Measurements from ENCODE around the gene SERPINB1.
"Not testable (repeated sequence)": the region's sequence is repeated elsewhere in the genome, so short reads cannot be mapped to it uniquely, and the experiment has no call there.

SERPINB1 gene

DNA sequence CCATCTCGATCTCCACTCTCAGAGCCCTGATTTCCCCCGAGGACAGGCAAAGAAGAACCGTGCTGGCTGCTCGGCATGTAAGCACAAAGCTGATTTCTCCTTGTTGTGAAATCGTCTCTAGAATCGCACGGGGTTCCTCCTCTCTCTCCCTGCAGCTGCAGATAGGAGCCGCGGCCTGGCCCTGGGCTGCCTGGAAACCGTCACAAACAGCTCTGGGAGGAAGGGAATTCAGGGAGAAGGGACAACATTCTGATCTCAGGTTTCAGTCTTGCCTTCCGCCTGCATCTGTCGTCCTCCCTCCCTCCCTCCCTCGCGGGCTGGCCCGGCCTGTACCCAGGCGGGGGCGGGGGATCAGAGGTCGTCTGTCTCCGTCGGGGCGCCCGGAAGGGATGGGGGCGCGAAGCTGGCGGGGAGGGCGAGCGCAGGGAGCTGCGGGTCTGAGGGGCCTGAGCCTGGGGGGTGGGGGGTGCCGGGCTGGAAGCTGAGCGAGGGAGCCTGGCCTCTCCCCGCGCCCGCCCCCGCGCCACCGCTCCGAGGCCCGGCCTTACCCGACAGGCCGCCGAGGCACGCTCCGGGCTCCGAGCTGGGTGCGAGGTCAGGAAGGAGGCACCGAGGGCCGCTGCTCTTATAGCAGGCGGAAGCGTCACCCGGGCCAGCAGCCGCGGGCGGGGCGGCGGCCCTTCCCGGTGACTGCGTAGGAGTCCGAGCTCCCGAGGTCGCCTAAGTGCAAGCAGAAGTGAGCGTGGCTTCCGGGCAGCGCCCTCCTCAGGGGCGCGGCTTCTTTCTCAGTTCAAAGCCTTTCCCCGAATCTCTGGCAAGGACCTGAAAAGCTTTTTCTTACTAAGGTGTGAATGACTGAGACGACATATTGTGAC lies at the start of gene SERPINB1:
Gene SERPINB1, minus strand, starts transcription at position 600 of the 875 bp plus-strand sequence. CDS start 1,277 bp downstream, outside the sequence.
- peak; percentile 86 to 90 for DNase-seq

DNA sequence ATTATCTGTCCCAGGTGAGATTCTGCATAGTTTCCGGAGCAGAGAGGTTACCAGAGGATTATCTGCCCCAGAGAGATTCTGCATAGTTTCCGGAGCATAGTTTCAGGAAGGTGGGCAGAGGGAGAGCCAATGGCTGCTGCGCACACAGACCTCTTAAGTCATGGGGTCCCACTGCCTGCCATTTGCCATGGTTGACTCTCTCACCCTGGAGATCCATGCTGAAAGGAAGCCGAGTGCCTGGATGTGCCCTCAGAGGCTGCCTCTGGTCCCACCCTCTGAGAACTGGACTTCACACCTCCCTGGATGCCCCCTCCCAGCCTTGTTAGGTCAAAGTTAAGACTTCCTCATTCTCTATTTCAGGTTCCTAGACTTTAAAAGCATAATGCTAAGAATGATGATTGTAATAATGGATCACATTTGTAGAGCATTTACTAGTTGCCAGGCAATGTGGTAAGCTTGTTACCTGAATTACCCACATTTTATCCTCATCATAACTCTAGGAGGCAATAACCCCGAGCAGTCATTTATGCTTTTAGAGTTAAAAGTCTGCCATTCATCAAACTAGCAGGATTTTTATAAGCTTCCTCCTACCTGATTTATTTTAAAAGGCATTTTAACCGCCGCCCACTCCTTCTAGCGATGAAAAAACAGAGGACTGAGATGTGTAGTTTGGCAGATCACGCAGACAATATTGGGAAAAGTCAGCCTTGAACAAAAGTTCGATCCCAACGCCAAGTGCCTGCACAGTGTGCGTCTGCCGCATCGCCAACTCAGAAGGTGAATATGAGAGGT lies 49.5 kb upstream of the SERPINB1 start:
- no peak for DNase-seq

DNA sequence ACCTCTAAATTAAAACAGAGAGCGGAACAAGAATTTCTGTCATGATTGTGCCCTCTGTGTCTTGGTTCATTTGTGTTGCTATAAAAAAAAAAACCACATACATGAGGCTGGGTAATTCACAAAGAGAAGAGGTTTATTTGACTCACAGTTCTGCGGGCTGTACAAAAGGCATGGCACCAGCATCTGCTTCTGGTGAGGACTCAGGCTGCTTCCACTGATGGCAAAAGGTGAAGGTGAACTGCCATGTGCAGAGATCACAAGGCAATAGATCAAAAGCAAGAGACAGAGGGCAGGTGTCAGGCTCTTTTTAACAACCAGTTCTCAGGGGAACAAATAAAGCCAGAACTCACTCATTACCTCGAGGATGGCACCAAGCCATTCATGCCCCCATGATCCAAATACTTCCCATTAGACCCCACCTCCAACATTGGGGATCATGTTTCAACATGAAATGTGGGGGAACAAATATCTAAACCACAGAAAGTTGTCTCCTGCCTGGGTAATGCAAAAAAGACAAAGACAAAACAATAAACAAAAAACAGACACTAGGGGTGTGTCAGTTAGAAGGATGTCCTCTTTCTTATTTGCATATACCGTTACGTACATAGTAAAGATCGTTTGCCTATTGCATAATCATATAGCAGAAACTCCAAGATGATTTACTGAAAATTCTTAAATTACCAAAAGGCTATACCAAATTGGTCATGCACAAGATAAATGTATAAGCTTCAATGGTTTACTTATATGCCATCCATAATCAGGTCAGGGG lies 44.5 kb upstream of the SERPINB1 start:
- no peak for DNase-seq

DNA sequence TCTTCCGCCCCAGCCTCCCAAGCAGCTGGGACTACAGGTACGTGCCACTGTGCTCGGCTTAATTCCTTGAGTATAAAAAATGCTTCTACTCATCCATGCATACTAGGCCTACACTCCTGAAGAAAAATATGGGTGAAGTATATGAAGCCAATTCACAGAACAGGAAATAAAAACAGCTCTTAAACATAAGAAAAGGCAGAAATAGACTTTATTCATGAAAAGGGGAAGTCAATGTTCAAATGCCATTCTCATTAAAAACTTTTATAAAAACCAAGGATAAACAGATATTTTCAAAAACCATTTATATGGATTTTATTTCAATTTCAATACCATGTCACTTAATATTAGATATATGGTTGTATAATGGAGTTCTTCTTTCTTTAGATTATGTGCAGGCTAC lies 43.1 kb upstream of the SERPINB1 start:
- no peak for DNase-seq

DNA sequence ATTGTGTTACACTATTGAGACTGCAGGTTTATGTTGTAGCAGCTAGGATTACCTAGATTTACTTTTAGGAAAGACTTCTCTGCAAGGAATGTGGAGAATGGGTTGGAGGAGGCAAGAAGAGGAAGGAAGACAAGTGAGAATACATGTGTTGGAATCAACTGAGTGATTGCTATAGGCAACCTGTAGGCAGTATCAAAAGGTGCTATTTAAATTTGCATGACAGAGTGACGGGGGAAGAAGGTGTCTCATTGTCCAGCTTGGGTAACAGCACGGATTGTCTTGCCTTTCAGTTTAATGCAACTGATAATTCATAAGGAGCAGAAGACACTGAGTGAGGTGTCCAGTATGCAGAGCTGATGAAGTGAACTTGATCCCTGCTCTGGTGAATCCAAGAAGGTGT lies 42.0 kb upstream of the SERPINB1 start:
- no peak for DNase-seq

DNA sequence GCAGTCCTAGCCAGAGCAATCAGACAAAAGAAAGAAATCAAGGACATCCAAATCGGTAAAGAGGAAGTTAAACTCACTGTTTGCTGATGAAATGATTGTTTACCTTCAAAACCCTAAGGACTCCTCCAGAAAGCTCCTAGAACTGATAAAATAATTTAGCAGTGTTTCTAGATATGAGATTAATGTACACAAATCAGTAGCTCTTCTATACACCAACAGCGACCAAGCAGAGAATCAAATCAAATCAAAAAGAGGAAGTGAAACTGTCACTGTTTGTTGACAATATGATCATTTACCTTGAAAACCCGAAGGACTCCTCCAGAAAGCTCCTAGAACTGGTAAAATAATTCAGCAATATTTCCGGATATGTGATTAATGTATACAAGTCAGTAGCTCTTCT lies 39.8 kb upstream of the SERPINB1 start:
- no peak for DNase-seq

DNA sequence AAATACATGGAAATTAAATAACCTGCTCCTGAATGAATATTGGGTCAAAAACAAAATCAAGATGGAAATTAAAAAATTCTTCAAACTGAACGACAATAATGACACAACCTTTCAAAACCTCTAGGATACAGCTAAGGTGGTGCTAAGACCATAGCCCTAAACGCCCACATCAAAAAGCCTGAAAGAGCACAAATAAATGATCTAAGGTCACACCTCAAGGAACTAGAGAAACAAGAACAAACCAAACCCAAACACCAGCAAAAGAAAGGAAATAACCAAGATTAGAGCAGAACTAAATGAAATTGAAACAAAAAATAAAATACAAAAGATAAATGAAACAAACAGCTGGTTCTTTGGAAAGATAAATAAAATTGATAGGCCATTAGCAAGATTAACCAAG lies 38.5 kb upstream of the SERPINB1 start:
- not testable (repeated sequence) for DNase-seq

DNA sequence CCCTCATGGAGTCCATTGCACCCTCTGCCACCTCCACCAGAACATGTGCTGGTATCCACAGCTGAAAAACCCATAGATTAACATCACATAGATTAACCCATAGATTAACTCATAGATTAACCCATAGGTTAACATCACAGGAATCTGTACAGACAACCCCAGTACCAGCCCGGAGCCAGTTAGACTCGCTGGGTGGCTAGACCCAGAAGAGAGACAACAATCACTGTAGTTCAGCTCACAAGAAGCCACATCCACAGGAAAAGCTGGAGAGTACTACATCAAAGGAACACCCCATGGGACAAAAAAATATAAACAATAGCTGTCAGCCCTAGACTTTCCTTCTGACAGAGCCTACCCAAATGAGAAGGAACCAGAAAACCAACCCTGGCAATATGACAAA lies 36.3 kb upstream of the SERPINB1 start:
- DNase-seq = no peak

DNA sequence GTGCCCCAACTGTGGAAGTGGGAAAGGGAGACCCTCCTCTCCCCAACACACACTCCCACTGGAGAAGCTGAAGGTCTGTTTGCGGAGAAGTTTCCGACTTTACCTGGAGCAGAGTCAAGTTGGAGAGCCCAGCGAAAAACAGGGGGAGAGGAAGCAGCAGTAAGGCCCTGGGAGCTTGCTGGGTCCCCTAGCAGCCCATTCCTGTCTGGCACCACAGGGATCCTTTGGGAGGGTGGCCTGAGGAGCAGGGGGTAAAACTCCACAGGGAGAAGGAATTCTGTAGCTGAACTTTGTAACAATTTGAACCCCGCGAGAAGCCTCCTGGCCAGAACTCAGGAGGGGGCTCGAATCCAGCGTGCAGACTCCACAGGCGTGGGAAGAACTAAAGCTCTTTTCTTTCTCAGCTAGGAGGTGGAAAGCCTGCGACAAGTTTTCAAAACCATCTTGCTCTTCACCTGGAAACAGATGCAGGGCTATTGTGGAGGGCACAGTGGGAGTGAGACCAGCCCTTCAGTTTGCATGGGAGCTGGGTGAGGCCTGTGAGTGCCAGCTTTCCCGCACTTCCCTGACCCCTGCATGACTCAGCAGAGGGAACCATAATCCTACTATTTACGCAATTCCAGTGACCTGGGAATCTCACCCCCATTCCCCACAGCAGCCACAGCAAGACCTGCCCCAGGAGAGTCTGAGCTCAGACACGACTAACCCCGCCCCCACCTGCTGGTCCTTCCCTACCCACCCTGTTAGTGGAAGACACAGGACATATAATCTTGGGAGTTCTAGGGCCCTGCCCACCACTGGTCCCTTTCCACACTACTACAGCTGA lies 35.6 kb upstream of the SERPINB1 start:
- DNase-seq = peak in 1 of 2 experiments; percentile 26

DNA sequence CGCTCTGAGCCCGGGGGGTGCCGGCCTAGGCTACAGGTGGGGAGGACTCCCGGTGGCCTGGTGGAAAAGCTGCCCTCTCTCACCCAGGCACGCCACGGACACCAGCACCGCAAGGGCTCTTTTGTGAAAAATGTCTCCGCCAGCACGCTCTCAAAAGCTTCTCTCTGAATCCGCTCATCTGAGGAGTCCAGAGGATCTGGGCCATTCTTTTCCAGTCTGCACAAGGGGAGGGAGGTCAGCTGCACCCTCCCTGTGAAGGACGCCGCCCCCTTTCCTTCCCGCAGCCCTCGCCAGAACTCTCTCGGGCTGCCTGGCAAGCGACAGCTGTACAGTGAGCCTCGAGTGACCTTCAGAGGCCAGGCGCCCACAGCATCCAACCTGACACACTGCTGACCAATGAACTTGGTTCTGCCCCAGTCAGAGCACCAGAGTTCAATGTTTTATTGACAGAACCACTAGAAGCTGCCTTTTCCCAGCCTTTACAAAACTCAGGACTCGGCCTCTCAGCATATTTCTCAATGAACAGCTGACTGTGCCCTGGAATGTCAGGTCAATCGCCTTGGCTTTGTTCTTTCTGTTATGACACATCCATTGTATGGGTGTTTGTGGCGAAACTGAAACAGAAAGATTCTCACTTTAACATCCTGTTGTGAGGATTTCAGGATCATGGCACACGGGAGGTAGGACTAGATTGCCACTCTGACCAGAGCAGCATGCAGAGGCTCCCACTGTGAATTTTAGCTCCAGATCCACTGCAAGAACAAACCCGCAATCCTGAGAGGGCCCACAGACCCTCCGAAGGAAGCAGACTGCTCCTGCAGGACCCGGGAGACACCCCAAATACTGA lies 34.8 kb upstream of the SERPINB1 start:
- DNase-seq = peak; percentile 24 to 38

DNA sequence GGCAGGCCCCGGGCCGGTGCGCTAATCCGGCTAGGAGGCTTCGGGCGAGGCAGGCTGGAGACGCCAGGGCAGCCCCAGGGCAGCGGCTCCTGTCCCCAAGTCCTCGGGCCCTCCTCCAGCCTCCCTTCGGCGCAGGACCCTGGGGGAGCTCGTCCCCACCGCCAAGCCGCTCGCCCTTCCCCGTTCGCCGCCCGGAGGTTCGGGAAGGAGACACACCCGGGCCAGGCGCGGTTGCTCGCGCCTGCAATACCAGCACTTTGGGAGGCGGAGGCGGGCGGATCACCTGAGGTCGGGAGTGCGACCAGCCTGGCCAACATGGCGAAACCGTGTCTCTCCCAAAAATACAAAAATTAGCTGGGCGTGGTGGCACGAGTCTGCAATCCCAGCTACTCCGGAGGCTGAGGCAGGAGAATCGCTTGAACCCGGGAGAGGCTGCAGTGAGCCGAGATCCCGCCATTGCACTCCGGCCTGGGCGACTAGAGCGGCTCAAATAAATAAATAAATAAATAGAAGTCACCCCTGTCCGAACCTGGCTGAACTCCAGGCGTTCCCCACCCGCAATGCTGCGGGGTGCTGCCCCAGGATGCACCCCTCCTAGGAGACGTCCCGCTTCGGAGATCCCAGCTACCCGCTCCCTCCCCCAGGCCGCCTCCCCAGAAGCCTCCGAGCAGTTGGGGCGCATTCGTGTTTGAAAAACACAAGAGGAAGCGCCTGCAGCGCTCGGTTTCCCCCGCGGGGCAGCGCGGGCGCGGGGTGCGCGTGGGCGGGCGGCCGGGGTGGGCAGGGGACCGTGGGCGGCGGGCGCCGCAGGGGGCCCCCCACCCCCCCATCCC lies 33.9 kb upstream of the SERPINB1 start:
- peak; percentile 55 to 56 for DNase-seq

DNA sequence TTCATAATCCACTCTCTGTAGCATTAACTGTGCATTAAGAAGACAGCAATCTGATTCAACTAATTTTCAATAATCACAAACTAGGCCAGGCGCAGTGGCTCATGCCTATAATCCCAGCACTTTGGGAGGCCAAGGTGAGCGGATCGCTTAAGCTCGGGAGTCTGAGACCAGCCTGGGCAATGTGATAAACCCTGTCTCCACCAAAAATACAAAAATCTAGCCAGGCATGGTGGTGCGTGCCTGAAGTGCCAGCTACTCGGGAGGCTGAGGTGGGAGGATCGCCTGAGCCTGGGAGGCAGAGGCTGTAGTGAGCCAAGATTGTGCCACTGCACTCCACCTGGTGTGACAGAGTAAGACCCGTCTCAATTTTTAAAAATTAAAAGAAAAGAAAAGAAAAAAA lies 32.0 kb upstream of the SERPINB1 start:
- no peak for DNase-seq

DNA sequence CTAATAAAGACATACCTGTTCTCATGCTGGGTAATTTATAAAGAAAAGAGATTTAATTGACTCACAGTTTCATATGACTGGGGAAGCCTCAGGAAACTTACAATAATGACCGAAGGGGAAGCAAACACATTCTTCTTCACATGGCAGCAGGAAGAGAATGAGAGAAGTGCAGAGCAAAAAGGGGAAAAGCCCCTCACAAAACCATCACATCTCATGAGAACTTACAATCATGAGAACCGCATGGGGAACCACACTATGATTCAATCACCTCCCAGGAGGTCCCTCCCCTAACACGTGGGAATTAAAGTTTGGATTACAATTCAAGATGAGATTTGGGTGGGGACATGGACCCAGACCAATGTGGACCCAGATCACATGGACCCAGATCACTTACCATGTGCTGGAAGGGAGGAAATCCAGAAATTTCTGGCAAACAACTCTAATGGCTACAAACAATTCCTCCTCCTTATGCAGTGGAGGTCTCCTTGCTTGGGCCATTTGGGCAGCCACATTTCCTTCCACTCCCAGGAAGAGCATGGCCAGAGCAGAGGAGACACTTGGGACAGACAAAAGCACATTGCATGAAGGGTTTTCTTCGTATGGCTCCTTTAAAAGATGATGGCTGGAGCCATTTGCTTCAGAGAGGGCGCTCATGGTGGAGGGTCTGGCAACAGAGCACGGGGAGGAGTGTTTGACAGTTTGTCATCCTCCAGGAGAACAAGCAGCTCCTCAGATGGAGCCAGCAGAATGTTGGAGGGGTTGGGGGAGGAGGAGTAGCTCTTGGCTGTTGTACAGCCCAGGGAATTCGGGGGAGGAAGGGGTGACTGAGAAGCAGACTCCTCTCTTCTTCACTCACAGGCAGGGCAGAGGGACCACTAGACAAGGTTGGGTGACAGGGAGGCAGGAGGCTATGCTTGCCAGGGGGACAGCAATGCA lies 31.0 kb upstream of the SERPINB1 start:
- DNase-seq = no peak

DNA sequence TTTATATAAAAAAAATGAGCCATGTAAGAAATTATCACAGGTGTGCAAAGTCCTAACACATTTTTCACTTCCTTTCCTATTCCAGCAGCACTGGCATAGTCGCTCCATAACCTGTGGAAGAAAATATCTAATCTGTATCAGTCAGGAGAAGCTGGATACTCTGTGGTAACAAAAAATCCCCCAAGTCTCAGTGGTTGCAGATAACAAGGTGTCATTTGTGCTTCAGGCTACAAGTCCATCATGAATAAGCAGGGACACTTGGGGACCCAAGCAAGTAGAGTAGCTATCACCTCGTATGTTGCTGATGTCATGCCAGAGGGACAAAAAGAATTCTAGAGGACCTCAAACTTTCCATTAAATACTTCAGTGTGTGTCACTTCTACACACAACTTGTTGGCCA lies 30.3 kb upstream of the SERPINB1 start:
- no peak for DNase-seq

DNA sequence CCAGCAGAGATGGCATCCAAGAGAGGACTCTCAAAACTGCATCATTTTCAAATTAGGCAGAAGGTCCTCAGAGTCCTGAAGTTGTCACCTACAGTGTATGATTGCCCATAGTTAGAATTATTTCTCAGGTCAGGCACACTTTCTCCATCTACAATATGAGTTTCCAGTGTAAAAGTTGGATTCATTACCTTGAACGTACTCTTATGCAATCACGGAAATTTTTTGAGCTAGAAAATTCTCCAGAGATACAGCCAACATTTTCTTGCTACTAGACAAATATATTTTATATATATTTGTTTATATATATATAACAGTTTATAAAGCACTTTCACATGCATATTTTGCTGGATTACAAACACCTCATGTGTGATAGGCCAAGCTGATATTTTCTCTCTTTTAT lies 29.4 kb upstream of the SERPINB1 start:
- DNase-seq = no peak

DNA sequence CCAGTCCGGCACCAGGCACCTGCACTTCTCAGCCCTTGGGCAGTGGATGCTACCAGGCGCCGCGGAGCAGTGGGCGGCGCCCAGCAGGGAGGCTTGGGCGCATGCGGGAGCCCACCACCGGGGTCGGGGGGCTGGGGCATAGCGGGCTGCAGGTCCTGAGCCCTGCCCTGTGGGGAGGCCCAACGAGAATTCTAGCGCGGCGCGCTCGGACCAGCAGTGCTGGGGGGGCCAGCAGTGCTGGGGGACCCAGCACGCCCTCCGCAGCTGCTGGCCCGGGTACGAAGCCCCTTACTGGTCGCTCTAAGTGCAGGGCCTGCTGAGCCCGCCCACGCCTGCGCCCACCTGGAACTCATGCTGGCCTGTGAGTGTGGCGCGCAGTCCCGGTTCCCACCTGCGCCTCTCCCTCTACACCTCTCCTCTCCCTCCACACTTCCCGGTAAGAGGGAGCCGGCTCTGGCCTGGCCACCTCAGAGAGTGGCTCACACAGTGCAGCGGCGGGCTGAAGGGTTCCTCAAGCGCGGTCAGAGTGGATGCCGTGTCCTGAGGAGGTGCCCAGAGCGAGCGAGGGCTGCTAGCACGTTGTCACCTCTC lies 28.5 kb upstream of the SERPINB1 start:
- no peak for DNase-seq

DNA sequence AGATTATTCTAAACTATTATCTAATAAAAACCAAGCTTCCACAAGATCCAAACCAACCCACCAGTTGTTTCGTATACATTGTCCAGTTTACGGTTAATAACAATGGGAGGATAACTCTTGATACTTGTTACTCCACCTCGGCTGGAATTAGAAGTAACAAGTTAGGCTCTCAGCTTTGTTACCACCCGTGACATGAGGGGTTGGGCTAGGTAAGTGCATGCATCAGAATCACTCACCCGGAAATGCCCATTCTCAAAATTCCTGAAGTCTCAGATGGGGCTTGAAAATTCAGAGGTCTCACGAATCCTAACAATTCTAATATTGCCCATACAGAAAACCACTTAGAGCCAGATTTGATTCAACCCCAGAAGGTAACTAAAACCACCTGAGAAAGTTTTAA lies 27.0 kb upstream of the SERPINB1 start:
- DNase-seq = no peak

DNA sequence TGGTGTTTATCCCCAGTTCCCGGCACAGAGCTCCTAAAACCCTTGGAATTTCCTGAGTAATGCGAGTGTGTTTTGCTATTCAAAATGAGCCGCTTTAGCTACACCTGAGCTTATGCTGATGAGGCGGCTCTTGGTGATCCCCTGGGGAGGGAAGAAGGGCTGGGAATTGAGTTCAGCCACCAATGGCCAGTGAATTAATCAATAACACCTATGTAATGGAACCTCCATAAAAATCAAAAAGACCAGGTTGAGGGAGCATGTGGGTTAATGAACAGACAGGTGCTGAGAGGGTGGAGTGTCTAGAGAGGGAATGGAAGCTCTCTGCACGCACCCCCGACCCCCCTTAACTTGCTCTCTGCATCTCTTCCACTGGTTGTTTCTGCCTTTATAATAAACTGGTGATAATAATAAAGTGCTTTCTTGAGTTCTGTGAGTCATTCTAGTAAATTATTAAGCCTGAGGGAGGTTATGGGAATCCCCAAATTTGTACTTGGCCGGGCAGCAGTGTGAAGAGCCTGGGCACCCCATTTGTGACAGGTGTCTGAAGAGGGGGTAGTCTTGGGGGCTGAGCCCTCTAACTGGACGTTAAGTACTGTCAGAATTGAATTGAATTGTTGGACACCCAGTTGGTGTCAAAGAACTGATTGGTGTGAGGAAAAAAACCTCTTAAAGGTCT lies 24.6 kb upstream of the SERPINB1 start:
- DNase-seq = no peak

Data from activated CD4-positive, alpha-beta T cell treated with anti-CD3 and anti-CD28 coated beads, Interleukin-2, amount 50 U/mL, for 48 hours (primary cell).